HepG2 (cell line): ENCODE data around the gene AUH. TPM values are rescaled to one million over a fixed set of nuclear protein-coding genes. Genes with fewer than 3 reads are reported as not detected.

Experiments used
- BCL6 ChIP-seq: IDR thresholded peaks from 2 replicates; pipeline ENCODE4 v1.6.1; 2016; ENCODE audit warnings: missing genetic modification reagents, missing compliant biosample characterization
- BRD4 ChIP-seq: sonication (generic); formaldehyde crosslinking; IDR thresholded peaks from 2 replicates; pipeline ENCODE4 v1.4.0; 2020; ENCODE audit warnings: missing genetic modification reagents
- CBX1 ChIP-seq: IDR thresholded peaks from one replicate; pipeline ENCODE4 v1.6.1; 2016; ENCODE audit warnings: antibody characterized with exemption, low read depth
- JUNB ChIP-seq: sonication (generic); formaldehyde crosslinking; IDR thresholded peaks from 2 replicates; pipeline ENCODE4 v1.8.0; 2022; ENCODE audit warnings: missing genetic modification reagents, mild to moderate bottlenecking, borderline replicate concordance
- MTF2 ChIP-seq: sonication (generic); formaldehyde crosslinking; IDR thresholded peaks from 2 replicates; pipeline ENCODE4 v1.5.0; 2020; ENCODE audit warnings: missing genetic modification reagents, borderline replicate concordance
- SSRP1 ChIP-seq: IDR thresholded peaks from 2 replicates; pipeline ENCODE4 v1.6.1; 2016; ENCODE audit warnings: control low read depth
- TOE1 ChIP-seq: sonication (generic); formaldehyde crosslinking; IDR thresholded peaks from 2 replicates; pipeline ENCODE4 v1.4.0; 2020; ENCODE audit warnings: mild to moderate bottlenecking, missing genetic modification reagents
- ZFP1 ChIP-seq: IDR thresholded peaks from 2 replicates; pipeline ENCODE4 v1.6.1; 2016
- ZNF17 ChIP-seq: sonication (generic); formaldehyde crosslinking; IDR thresholded peaks from 2 replicates; pipeline ENCODE4 v1.5.0; 2020; ENCODE audit warnings: mild to moderate bottlenecking, missing genetic modification reagents
- ZNF260 ChIP-seq: sonication (generic); formaldehyde crosslinking; IDR thresholded peaks from 2 replicates; pipeline ENCODE4 v1.4.0; 2020; ENCODE audit warnings: missing genetic modification reagents, low read depth, mild to moderate bottlenecking, borderline replicate concordance
- ZNF766 ChIP-seq: sonication (generic); formaldehyde crosslinking; IDR thresholded peaks from 2 replicates; pipeline ENCODE4 v1.5.0; 2020; ENCODE audit warnings: missing genetic modification reagents, borderline replicate concordance
- polyA plus RNA-seq, 8 experiments: library from polyadenylated mRNA; depleted of rRNA in 3 of 8; stranded (reverse) in 7 of 8; unstranded in 1 of 8; fragments of >200 nt; fragmentation: Illumina TruSeq in 4 of 8; extraction: Trizol in 4 of 8; gene quantifications; 2 replicates each; pipeline versions ENCODE4 v1.2.1 to v1.2.3, GENCODE V29; 2011 to 2016; ENCODE audit warnings: low read depth in 4 of 8, missing spikeins in 1 of 8, mixed read lengths in 1 of 8; ENCODE audit not compliant: insufficient read depth in 1 of 8
- total RNA-seq, 5 experiments: library from RNA; depleted of rRNA; stranded (reverse); fragments of >200 nt; fragmentation: Illumina TruSeq; extraction: Trizol; gene quantifications; 2 replicates each; pipeline ENCODE4 v1.2.3, GENCODE V29; 2016; ENCODE audit warnings: low read depth in 1 of 5
- TF ChIP-seq, protein P1 (sequence below): sonication (generic); formaldehyde crosslinking; IDR thresholded peaks from 2 replicates; pipeline ENCODE4 v1.8.0; 2022; ENCODE audit warnings: missing genetic modification reagents, mild to moderate bottlenecking, moderate library complexity, borderline replicate concordance
- TF ChIP-seq, protein P2 (sequence below), 2 experiments: sonication (generic) in 1 of 2; formaldehyde crosslinking in 1 of 2; IDR thresholded peaks; 2 replicates each; pipeline versions ENCODE4 v1.5.1 to v1.6.1; 2011 to 2020; ENCODE audit warnings: borderline replicate concordance in 1 of 2, low read depth in 1 of 2, low read length in 1 of 2, mild to moderate bottlenecking in 1 of 2, missing genetic modification reagents in 1 of 2, moderate library complexity in 1 of 2
- TF ChIP-seq, protein P3 (sequence below): IDR thresholded peaks from 2 replicates; pipeline ENCODE4 v1.6.1; 2016; ENCODE audit warnings: missing compliant biosample characterization, missing genetic modification reagents, borderline replicate concordance
- TF ChIP-seq, protein P4 (sequence below): IDR thresholded peaks from 2 replicates; pipeline ENCODE4 v1.6.1; 2016
- TF ChIP-seq, protein P5 (sequence below): sonication (generic); formaldehyde crosslinking; IDR thresholded peaks from 2 replicates; pipeline ENCODE4 v1.5.0; 2020; ENCODE audit warnings: mild to moderate bottlenecking, missing genetic modification reagents, borderline replicate concordance

AUH gene
- total and polyA plus RNA-seq, 2 of the 13 experiments (the other 11 are each of a cell fraction or from before 2014, with no cell fraction given): 25.8 to 31.9 TPM

DNA sequence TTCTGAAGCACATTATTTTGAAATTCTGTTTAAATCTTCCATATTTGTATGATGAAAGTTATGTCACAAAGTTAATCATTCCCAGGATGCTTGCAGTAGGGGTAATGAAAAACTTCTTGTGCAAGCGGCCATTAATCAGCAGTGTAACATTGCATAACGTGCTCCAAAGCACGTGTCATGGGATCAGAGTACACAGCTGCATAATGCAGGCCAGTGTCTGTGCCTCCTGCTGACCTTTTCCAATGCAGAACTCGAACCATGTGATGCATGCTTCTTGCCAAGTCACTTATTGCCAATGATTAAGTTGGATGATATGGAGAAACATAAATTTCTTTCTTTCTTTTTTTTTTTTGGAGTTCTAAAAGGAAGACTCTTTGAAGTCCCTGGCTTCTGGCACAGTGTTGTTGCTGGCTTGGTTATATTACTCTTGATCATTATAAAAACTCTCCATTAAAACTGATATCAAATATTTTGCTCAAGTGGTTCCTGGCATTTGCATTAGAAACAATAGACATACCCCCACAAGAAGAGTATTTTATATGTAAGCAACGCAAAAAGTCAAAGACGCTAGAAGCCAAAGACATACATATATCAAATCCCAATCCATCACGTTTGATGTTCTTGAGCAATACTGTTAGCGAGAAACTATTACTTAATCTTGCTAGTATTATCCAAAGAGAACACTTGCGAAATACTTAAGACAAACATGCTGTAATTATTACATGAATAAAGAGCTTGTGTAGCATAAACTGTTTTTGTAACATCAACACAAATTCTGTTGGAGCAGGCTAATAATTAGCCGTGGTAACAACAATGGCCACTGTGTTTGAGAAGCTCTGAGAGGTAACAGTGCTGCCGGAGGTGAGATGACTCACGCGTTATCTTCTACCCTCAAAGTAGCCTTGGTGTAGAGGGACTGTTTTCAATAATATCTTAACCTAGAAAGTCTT lies 164.2 kb downstream of the AUH start (continued):
- TF ChIP-seq BRD4 (CRISPR knock-in tag) (peak; percentile 98), ZNF260 (CRISPR knock-in tag) (no peak), CBX1 (no peak), TOE1 (CRISPR knock-in tag) (0 out of 2 replicates have a peak, but pooled peaks have one; percentile 16), ZNF17 (no peak), SSRP1 (CRISPR knock-in tag) (peak; percentile 96; the same call in 1 of the 2 replicates), ZNF766 (CRISPR knock-in tag) (no peak), JUNB (CRISPR knock-in tag) (peak; percentile 87), MTF2 (CRISPR knock-in tag) (no peak), BCL6 (CRISPR knock-in tag) (peak; percentile 98), ZFP1 (CRISPR knock-in tag) (peak; percentile 86)
- TF ChIP-seq, protein P1, sequence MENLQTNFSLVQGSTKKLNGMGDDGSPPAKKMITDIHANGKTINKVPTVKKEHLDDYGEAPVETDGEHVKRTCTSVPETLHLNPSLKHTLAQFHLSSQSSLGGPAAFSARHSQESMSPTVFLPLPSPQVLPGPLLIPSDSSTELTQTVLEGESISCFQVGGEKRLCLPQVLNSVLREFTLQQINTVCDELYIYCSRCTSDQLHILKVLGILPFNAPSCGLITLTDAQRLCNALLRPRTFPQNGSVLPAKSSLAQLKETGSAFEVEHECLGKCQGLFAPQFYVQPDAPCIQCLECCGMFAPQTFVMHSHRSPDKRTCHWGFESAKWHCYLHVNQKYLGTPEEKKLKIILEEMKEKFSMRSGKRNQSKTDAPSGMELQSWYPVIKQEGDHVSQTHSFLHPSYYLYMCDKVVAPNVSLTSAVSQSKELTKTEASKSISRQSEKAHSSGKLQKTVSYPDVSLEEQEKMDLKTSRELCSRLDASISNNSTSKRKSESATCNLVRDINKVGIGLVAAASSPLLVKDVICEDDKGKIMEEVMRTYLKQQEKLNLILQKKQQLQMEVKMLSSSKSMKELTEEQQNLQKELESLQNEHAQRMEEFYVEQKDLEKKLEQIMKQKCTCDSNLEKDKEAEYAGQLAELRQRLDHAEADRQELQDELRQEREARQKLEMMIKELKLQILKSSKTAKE (CRISPR knock-in tag): peak; percentile 91
- TF ChIP-seq, protein P2, sequence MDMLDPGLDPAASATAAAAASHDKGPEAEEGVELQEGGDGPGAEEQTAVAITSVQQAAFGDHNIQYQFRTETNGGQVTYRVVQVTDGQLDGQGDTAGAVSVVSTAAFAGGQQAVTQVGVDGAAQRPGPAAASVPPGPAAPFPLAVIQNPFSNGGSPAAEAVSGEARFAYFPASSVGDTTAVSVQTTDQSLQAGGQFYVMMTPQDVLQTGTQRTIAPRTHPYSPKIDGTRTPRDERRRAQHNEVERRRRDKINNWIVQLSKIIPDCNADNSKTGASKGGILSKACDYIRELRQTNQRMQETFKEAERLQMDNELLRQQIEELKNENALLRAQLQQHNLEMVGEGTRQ (IDR thresholded peaks at IDR 0.05; ENCODE audit: low read depth, low read length): peak; percentile 89
- TF ChIP-seq, protein P2 (CRISPR knock-in tag; IDR thresholded peaks at IDR 0.05; ENCODE audit: borderline replicate concordance): peak; percentile 85; the same call in 1 of the 2 replicates
- TF ChIP-seq, protein P3, sequence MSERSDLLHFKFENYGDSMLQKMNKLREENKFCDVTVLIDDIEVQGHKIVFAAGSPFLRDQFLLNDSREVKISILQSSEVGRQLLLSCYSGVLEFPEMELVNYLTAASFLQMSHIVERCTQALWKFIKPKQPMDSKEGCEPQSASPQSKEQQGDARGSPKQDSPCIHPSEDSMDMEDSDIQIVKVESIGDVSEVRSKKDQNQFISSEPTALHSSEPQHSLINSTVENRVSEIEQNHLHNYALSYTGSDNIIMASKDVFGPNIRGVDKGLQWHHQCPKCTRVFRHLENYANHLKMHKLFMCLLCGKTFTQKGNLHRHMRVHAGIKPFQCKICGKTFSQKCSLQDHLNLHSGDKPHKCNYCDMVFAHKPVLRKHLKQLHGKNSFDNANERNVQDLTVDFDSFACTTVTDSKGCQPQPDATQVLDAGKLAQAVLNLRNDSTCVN (CRISPR knock-in tag): peak; percentile 87
- TF ChIP-seq, protein P4, sequence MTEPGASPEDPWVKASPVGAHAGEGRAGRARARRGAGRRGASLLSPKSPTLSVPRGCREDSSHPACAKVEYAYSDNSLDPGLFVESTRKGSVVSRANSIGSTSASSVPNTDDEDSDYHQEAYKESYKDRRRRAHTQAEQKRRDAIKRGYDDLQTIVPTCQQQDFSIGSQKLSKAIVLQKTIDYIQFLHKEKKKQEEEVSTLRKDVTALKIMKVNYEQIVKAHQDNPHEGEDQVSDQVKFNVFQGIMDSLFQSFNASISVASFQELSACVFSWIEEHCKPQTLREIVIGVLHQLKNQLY (CRISPR knock-in tag): peak; percentile 99
- TF ChIP-seq, protein P5, sequence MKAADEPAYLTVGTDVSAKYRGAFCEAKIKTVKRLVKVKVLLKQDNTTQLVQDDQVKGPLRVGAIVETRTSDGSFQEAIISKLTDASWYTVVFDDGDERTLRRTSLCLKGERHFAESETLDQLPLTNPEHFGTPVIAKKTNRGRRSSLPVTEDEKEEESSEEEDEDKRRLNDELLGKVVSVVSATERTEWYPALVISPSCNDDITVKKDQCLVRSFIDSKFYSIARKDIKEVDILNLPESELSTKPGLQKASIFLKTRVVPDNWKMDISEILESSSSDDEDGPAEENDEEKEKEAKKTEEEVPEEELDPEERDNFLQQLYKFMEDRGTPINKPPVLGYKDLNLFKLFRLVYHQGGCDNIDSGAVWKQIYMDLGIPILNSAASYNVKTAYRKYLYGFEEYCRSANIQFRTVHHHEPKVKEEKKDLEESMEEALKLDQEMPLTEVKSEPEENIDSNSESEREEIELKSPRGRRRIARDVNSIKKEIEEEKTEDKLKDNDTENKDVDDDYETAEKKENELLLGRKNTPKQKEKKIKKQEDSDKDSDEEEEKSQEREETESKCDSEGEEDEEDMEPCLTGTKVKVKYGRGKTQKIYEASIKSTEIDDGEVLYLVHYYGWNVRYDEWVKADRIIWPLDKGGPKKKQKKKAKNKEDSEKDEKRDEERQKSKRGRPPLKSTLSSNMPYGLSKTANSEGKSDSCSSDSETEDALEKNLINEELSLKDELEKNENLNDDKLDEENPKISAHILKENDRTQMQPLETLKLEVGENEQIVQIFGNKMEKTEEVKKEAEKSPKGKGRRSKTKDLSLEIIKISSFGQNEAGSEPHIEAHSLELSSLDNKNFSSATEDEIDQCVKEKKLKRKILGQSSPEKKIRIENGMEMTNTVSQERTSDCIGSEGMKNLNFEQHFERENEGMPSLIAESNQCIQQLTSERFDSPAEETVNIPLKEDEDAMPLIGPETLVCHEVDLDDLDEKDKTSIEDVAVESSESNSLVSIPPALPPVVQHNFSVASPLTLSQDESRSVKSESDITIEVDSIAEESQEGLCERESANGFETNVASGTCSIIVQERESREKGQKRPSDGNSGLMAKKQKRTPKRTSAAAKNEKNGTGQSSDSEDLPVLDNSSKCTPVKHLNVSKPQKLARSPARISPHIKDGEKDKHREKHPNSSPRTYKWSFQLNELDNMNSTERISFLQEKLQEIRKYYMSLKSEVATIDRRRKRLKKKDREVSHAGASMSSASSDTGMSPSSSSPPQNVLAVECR (CRISPR knock-in tag): peak; percentile 70; the same call in 1 of the 2 replicates
